Neural cell (in vitro differentiated cells): ENCODE data around the gene MERTK. TPM values are rescaled to one million over a fixed set of nuclear protein-coding genes. Genes with fewer than 3 reads are reported as not detected.

Experiments
- H2AFZ ChIP-seq: fragments of 200-600, 300-800 bp; sonication (generic), shearing (Covaris generic); 2 replicates; pipeline ENCODE4 v1.6.0; 2014; ENCODE audit warnings: low read depth, mild to moderate bottlenecking, antibody characterized with exemption, low read length, moderate library complexity
- H3F3A ChIP-seq: fragments of 200-600 bp; shearing (Covaris generic); 2 replicates; pipeline ENCODE4 v1.6.1; 2016; ENCODE audit warnings: mild to moderate bottlenecking, moderate library complexity, mixed read lengths, antibody characterized with exemption, low read length; ENCODE audit not compliant: insufficient read depth, poor library complexity, severe bottlenecking
- H3K27ac ChIP-seq: fragments of 200-600, 300-800 bp; sonication (generic), shearing (Covaris generic); 2 replicates; pipeline ENCODE4 v1.5.1; 2014; ENCODE audit warnings: mild to moderate bottlenecking, low read length, moderate library complexity
- H3K27me3 ChIP-seq: fragments of 300-800, 200-600 bp; sonication (generic), shearing (Covaris generic); 2 replicates; pipeline ENCODE4 v1.6.0; 2014; ENCODE audit warnings: mild to moderate bottlenecking, low read depth, low read length, moderate library complexity; ENCODE audit not compliant: insufficient read depth
- H3K36me3 ChIP-seq: fragments of 300-800, 200-600 bp; sonication (generic), shearing (Covaris generic); 2 replicates; pipeline ENCODE4 v1.5.1; 2014; ENCODE audit warnings: mild to moderate bottlenecking, antibody characterized with exemption, low read length, moderate library complexity; ENCODE audit not compliant: insufficient read depth
- H3K4me2 ChIP-seq: fragments of 300-800, 200-600 bp; sonication (generic), shearing (Covaris generic); 2 replicates; pipeline ENCODE4 v1.6.0; 2014; ENCODE audit warnings: mild to moderate bottlenecking, low read length
- H3K4me3 ChIP-seq: fragments of 300-800, 200-600 bp; sonication (generic), shearing (Covaris generic); 2 replicates; pipeline ENCODE4 v1.5.1; 2014; ENCODE audit warnings: mild to moderate bottlenecking, low read length, moderate library complexity
- H3K79me2 ChIP-seq: fragments of 200-600 bp; shearing (Covaris generic); replicated peaks from 2 replicates; pipeline ENCODE4 v1.6.0; 2014; ENCODE audit warnings: mild to moderate bottlenecking, low read length, moderate library complexity; ENCODE audit not compliant: insufficient read depth
- H3K9ac ChIP-seq: fragments of 300-800, 200-600 bp; sonication (generic), shearing (Covaris generic); 2 replicates; pipeline ENCODE4 v1.6.1; 2016; ENCODE audit warnings: mild to moderate bottlenecking, low read length, mixed read lengths
- H3K9me2 ChIP-seq: fragments of 200-600 bp; shearing (Covaris generic); 2 replicates; pipeline ENCODE4 v1.6.1; 2016; ENCODE audit warnings: mild to moderate bottlenecking, low read length, mixed read lengths; ENCODE audit not compliant: insufficient read depth
- H3K9me3 ChIP-seq: fragments of 200-600, 300-800 bp; sonication (generic), shearing (Covaris generic); 2 replicates; pipeline ENCODE4 v1.6.1; 2016; ENCODE audit warnings: mild to moderate bottlenecking, mixed run types, low read length, moderate library complexity, mixed read lengths
- H4K20me1 ChIP-seq: fragments of 200-600 bp; shearing (Covaris generic); 2 replicates; pipeline ENCODE4 v1.6.1; 2016; ENCODE audit warnings: mild to moderate bottlenecking, mixed run types; ENCODE audit not compliant: insufficient read depth
- CTCF ChIP-seq: fragments of 450-650 bp; IDR thresholded peaks from 2 replicates; pipeline ENCODE4 v1.5.1; 2014; ENCODE audit warnings: antibody characterized with exemption, mild to moderate bottlenecking, moderate library complexity; ENCODE audit not compliant: poor library complexity, severe bottlenecking
- EP300 ChIP-seq: fragments of 450-650 bp; conservative IDR thresholded peaks from 2 replicates; pipeline ENCODE4 v1.6.1; 2014; ENCODE audit warnings: antibody characterized with exemption, mild to moderate bottlenecking, moderate library complexity; ENCODE audit not compliant: poor library complexity, severe bottlenecking
- EZH2 ChIP-seq: fragments of 200-600, 300-800 bp; shearing (Covaris generic), sonication (generic); IDR thresholded peaks from 2 replicates; pipeline ENCODE4 v1.6.1; 2014; ENCODE audit warnings: antibody characterized with exemption, low read length, borderline replicate concordance, mild to moderate bottlenecking; ENCODE audit not compliant: insufficient read depth, poor library complexity, severe bottlenecking
- MXI1 ChIP-seq: fragments of 450-650 bp; conservative IDR thresholded peaks from 2 replicates; pipeline ENCODE4 v1.6.1; 2014; ENCODE audit warnings: antibody characterized with exemption, mild to moderate bottlenecking; ENCODE audit not compliant: poor library complexity, severe bottlenecking
- POLR2AphosphoS5 ChIP-seq: IDR thresholded peaks from 2 replicates; pipeline ENCODE4 v1.6.1; 2012
- RAD21 ChIP-seq: fragments of 450-650 bp; conservative IDR thresholded peaks from 2 replicates; pipeline ENCODE4 v1.6.1; 2014; ENCODE audit warnings: antibody characterized with exemption, mild to moderate bottlenecking, moderate library complexity
- REST ChIP-seq: IDR thresholded peaks from 2 replicates; pipeline ENCODE4 v1.6.1; 2012; ENCODE audit warnings: borderline replicate concordance
- SMC3 ChIP-seq: fragments of 450-650 bp; conservative IDR thresholded peaks from 2 replicates; pipeline ENCODE4 v1.6.1; 2014; ENCODE audit warnings: antibody characterized with exemption, mild to moderate bottlenecking, moderate library complexity; ENCODE audit not compliant: poor library complexity
- TAF1 ChIP-seq: IDR thresholded peaks from 2 replicates; pipeline ENCODE4 v1.6.1; 2012; ENCODE audit warnings: low read depth
- polyA plus RNA-seq: library from polyadenylated mRNA; depleted of rRNA; stranded (reverse); fragments of >200 nt; gene quantifications from 2 replicates; pipeline ENCODE4 v1.2.3, GENCODE V29; 2014

MERTK gene
- polyA plus RNA-seq, 1 donor from 2014 or later, result 0.53 TPM

DNA sequence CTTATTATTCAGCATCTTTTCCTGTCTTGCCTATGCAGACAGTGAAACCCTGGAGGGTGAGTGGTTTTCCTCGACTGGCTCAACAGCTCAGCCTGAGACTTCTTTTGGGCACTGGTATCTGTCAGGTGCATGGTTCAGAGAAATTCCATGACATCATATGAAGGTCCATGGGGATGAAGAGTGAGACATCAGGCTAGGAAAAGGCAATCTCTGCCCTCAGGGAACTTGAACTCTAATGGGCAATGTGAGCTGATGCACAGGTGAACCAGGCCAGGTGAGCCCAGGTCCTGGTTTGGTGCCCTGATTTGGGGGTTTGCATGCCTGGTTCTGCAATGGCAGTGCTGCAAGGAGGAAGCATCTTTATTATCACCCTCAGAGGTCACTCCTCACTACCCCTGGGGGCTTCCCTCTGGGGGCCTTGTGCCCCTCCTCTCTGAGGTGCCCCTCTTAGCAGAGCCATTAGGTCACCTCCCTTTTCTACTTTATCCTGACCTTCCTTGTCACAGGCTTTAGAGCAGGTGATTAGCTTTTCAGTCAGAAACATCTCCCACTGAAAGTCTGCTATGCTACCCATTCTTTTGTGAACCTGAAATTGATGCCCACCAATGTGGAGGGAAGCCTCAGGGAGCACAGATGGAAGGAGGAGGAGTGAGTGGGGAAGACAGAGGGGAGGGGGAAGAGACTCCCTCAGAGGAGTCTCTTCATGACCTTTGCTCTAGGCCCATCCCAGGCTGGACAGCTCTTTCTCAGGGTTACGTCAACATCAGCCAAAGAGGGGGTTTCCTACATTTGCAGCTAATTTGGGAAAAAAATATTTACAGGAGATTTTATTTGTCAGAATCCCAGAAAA is 47.3 kb downstream of the MERTK start:
- no peak overlapping the region for H3K9ac ChIP-seq
- H4K20me1 ChIP-seq, result no peaks in the 10 kb centered on the region
- no peak for TF ChIP-seq SMC3
- TF ChIP-seq CTCF, result no peak
- TF ChIP-seq RAD21, result no peak
- no peak for TF ChIP-seq EP300
- TF ChIP-seq TAF1, result no peak
- TF ChIP-seq POLR2AphosphoS5, result no peak
- TF ChIP-seq REST, result no peak
- TF ChIP-seq EZH2, result no peak
- TF ChIP-seq MXI1, result no peak
- H3K4me2 ChIP-seq, result no peak overlapping the region
- no peaks in the 10 kb centered on the region for H3F3A ChIP-seq
- H3K27ac ChIP-seq, result no peak overlapping the region
- no peaks in the 10 kb centered on the region for H3K36me3 ChIP-seq
- no peaks in the 10 kb centered on the region for H3K27me3 ChIP-seq
- no peaks in the 10 kb centered on the region for H3K79me2 ChIP-seq
- H2AFZ ChIP-seq, result no peak overlapping the region
- no peak overlapping the region for H3K4me3 ChIP-seq
- H3K9me2 ChIP-seq, result no peaks in the 10 kb centered on the region
- no peaks in the 10 kb centered on the region for H3K9me3 ChIP-seq

DNA sequence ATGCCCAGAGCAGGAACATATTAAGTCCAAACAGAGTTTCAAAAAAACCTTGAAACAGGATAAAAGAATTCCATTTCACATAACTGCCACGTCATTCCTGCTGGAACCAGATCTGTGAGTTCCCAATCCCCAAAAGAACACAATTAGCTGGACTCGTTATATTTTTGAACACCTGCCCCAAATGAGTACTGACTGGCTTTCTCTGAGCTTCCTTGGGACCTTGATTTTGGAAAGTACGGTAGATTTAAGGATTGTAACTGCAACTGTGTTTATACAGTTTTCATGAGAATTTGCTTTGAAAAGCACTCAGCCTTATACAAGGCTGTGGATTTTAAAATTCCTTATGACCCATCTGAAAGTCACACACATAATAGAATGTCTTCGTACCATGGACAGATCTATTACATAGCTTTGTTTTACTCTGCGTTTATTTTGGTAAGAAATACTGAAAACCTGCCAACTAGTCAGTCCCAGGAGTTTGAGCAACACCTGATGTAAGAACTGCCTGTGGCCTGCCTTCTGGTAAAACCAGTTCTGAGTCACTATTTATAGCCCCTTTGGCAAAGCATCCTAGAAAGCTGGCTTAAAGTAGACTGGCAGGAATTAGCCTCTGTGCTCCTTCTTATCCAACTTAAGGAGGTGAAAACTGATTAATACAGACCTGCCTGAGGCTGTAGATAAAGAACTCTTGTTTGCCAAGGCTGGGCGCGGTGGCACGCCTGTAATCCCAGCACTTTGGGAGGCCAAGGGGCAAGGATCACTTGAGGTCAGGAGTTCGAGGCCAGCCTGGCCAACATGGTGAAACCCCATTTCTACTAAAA is 48.1 kb downstream of the MERTK start:
- H3K9ac ChIP-seq, result no peak overlapping the region
- no peaks in the 10 kb centered on the region for H3K9me2 ChIP-seq
- no peaks in the 10 kb centered on the region for H3K9me3 ChIP-seq
- TF ChIP-seq SMC3 (no peak), MXI1 (no peak), EZH2 (no peak), EP300 (no peak), CTCF (no peak), TAF1 (no peak), RAD21 (no peak), REST (no peak), POLR2AphosphoS5 (no peak)
- no peak overlapping the region for H3K4me2 ChIP-seq
- no peaks in the 10 kb centered on the region for H3K79me2 ChIP-seq
- no peaks in the 10 kb centered on the region for H3K27me3 ChIP-seq
- H3F3A ChIP-seq, result no peaks in the 10 kb centered on the region
- no peak overlapping the region for H3K4me3 ChIP-seq
- H3K36me3 ChIP-seq, result no peaks in the 10 kb centered on the region
- H3K27ac ChIP-seq, result no peak overlapping the region
- no peaks in the 10 kb centered on the region for H4K20me1 ChIP-seq
- H2AFZ ChIP-seq, result no peak overlapping the region
